Right lobe of liver (tissue), 6 donors: Measurements from ENCODE around the gene KIFC1. TPM values are rescaled to one million over a fixed set of nuclear protein-coding genes. Genes with fewer than 3 reads are reported as not detected.

ENCODE experiments used
- ATAC-seq, 4 donors: fragments of 200-7000 bp; cut with Tn5 transposase; one replicate each; pipeline ENCODE4 v1.9.1; 2020; ENCODE audit warnings: mild to moderate bottlenecking in 4 of 4, moderate library complexity in 4 of 4
- DNase-seq, 3 donors: peaks; one replicate each; pipeline ENCODE4 v3.0.0-alpha.2; 2020
- H3K27ac ChIP-seq, 3 donors: fragments of 200-600 bp; one replicate each; pipeline ENCODE4 v1.8.0; 2022
- H3K27me3 ChIP-seq, 2 donors: fragments of 200-600 bp; one replicate each; pipeline ENCODE4 v1.8.0; 2022
- H3K36me3 ChIP-seq, 4 donors: fragments of 200-600 bp; sonication (generic) in 1 of 4; one replicate each; pipeline versions ENCODE4 v1.5.1 to v1.8.0; 2017 to 2022; ENCODE audit warnings: control low read depth in 1 of 4
- H3K4me1 ChIP-seq, 4 donors: fragments of 200-600 bp; sonication (generic) in 1 of 4; one replicate each; pipeline versions ENCODE4 v1.5.1 to v1.8.0; 2017 to 2022; ENCODE audit warnings: control low read depth in 1 of 4
- H3K4me3 ChIP-seq, 3 donors: fragments of 200-600 bp; one replicate each; pipeline ENCODE4 v1.8.0; 2022
- H3K9me3 ChIP-seq, 4 donors: fragments of 200-600 bp; sonication (generic) in 1 of 4; one replicate each; pipeline versions ENCODE4 v1.5.1 to v1.8.0; 2017 to 2022; ENCODE audit warnings: control low read depth in 1 of 4
- CTCF ChIP-seq, 4 donors: fragments of 200-600 bp in 3 of 4; fragments of 450-650 bp in 1 of 4; IDR thresholded peaks; one replicate each; pipeline versions ENCODE4 v1.5.1 to v1.8.0; 2016 to 2022; ENCODE audit warnings: antibody characterized with exemption in 4 of 4, mild to moderate bottlenecking in 2 of 4
- POLR2A ChIP-seq: fragments of 450-650 bp; IDR thresholded peaks from one replicate; pipeline ENCODE4 v1.6.1; 2017; ENCODE audit warnings: antibody characterized with exemption, mild to moderate bottlenecking
- WGBS: methylation state at CpG from one replicate; pipeline ENCODE4 v1.1.6; 2018; ENCODE audit warnings: low coverage, low lambda C conversion rate; ENCODE audit not compliant: insufficient coverage; ENCODE audit errors: missing lambda C conversion rate; 5-methylcytosine and 5-hydroxymethylcytosine counted together
- intact Hi-C, 2 donors: fragments of 100-400 bp; cut with DNase I; formaldehyde crosslinking; loops; one replicate each; pipeline versions ENCODE4 v1.11.2 to v1.14.1; 2022
- total RNA-seq, 6 experiments: library from RNA; depleted of rRNA in 2 of 6; stranded (reverse); fragments of >200 nt in 2 of 6; fragmentation: NEBNext Ultra II Directional in 3 of 6; extraction: Animal tissue kit (Norgen Biotek cat#: 25700) in 3 of 6; gene quantifications; one replicate each; pipeline versions ENCODE4 v1.1.0 to v1.2.4, GENCODE V29; 2016 to 2023
- donor health status: DM: no; HTN: yes; CAD: no.
- donor health status: DM: no; HTN: no; CAD: no.
- donor health status: DM: no; HTN: no; CAD: no.
- donor health status: DM: no; HTN: yes; CAD: no.
- donor health status: DM: no; HTN: yes; CAD: no.

KIFC1 gene
- total RNA-seq, 6 experiments from 2014 or later: 0.29 to 4.4 (median 1.3) TPM; not detected in 1

- ATAC-seq: no peak
- no peak within 1 kb of the TSS for H3K4me3 ChIP-seq
- 14% methylated on average over 21 of the region's 22 CpGs for WGBS
- no peak for DNase-seq
- H3K27me3 ChIP-seq: no peaks in the 10 kb centered on the region
- intact Hi-C loops: no loop called here
- peaks cover 0 to 13% (median 3%) of the 10 kb centered on the region in 4 donors for H3K4me1 ChIP-seq
- peaks cover 0 to 5% (median under 1%) of the 10 kb centered on the region in 4 donors for H3K36me3 ChIP-seq
- H3K27ac ChIP-seq: peak within 1 kb of the TSS; percentile 83 to 90 (median 87)
- H3K9me3 ChIP-seq: no peaks in the 10 kb centered on the region
- no peak for TF ChIP-seq POLR2A
- no peak for TF ChIP-seq CTCF (IDR thresholded peaks at IDR 0.05)
Observed at GRCh38 chr6:33419580-33420490, 28.2 kb downstream of the KIFC1 start, which contains the start of gene SYNGAP1. Gene SYNGAP1 (plus strand): TSS chr6:33420065. CDS start chr6:33420265, 200 bp downstream.

DNA sequence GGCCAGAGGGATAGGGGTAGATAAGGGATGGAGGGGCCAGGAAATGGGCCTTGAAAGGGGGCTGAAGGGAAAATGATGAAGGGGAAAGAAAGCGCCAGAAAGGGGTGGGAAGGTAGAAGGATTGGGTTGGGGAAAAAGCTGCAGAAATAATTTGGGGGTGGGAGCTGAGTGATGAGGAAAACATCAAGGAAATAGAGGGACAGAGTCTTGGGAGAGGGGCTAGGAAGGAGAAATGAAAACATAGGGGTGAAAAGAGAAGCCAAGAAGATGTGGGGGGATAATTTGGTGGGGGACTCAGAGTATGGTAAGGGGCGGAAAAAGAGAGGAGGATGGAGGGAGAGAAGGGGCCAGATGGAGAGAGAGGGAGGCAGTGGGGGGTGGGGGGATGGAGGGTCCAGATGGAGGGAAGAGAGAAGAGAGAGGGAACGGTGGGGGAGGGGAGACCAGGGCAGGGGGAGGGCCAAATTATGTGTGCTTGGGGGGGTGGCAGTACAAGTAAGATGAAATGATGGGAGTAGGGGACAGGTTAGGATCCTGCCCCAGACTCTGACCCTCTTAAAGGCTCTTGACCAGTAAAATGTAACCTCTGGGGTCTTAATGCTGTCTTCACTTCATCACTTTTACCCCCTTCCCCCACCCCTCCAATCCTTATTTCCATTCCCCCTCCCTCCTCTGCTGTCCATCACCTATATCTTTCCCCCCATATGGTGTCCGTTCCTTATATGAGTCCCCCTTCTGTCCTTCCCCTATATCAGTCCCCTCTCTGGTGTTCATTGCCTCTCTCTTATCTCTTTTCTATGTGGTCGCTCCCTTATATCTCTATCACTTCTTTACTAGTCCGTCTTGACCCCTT is 29.1 kb downstream of the KIFC1 start:
- TF ChIP-seq POLR2A: no peak
- TF ChIP-seq CTCF (IDR thresholded peaks at IDR 0.05): no peak
- no peaks in the 10 kb centered on the region for H3K27me3 ChIP-seq
- WGBS: 52% methylated on average over 5 of the region's 6 CpGs
- H3K4me3 ChIP-seq: no peak overlapping the region
- H3K36me3 ChIP-seq: peaks cover 0 to 3% (median under 1%) of the 10 kb centered on the region in 4 donors
- H3K27ac ChIP-seq: no peak overlapping the region
- ATAC-seq: no peak
- H3K4me1 ChIP-seq: peaks cover 0 to 13% (median 3%) of the 10 kb centered on the region in 4 donors
- intact Hi-C loops: no loop called here
- no peaks in the 10 kb centered on the region for H3K9me3 ChIP-seq
- no peak for DNase-seq

GRCh38 chr6:33421344-33421643 is 29.7 kb downstream of the KIFC1 start:
- TF ChIP-seq POLR2A: no peak
- no peak for TF ChIP-seq CTCF (IDR thresholded peaks at IDR 0.05)
- H3K9me3 ChIP-seq: no peaks in the 10 kb centered on the region
- H3K36me3 ChIP-seq: no peaks in the 10 kb centered on the region
- 85% methylated on average over 2 of the region's 2 CpGs for WGBS
- no peaks in the 10 kb centered on the region for H3K27me3 ChIP-seq
- intact Hi-C loops: no loop called here
- peaks cover 0 to 13% (median 0%) of the 10 kb centered on the region in 4 donors for H3K4me1 ChIP-seq
- DNase-seq: no peak
- no peak for ATAC-seq
- H3K27ac ChIP-seq: no peak overlapping the region
- H3K4me3 ChIP-seq: no peak overlapping the region

GRCh38 chr6:33423777-33424176 is 32.2 kb downstream of the KIFC1 start:
- TF ChIP-seq CTCF (IDR thresholded peaks at IDR 0.05): no peak
- intact Hi-C loops: no loop called here
- H3K9me3 ChIP-seq: no peaks in the 10 kb centered on the region
- ATAC-seq: no peak
- peaks cover 0 to 6% (median 0%) of the 10 kb centered on the region in 4 donors for H3K4me1 ChIP-seq
- no peaks in the 10 kb centered on the region for H3K36me3 ChIP-seq
- WGBS: 90% methylated on average over 1 of the region's 2 CpGs
- H3K4me3 ChIP-seq: no peak overlapping the region
- no peak for DNase-seq
- H3K27ac ChIP-seq: no peak overlapping the region
- H3K27me3 ChIP-seq: no peaks in the 10 kb centered on the region
